Mesendoderm (in vitro differentiated cells): ENCODE results near the gene FLYWCH1. TPM values are rescaled to one million over a fixed set of nuclear protein-coding genes. Genes with fewer than 3 reads are reported as not detected.

Source experiments
- small RNA-seq: library from polyadenylated mRNA; stranded (forward); fragments of <200 nt; extraction: miRNeasy Mini kit (QIAGEN cat#:217004); gene quantifications from one replicate; pipeline ENCODE3, GENCODE V24; 2013; ENCODE audit not compliant: insufficient read depth

FLYWCH1 gene

Small RNA genes lying within 50 kb of the gene (small RNA-seq; reads per million reads assigned to genes)
- not detected for gene LINC00514
